ENCODE results near the gene ZNF296. TPM values are rescaled to one million over a fixed set of nuclear protein-coding genes. Genes with fewer than 3 reads are reported as not detected.
A peak's percentile ranks its signal among the peaks of the same experiment; 100 is the strongest.

Gene ZNF296
- total and polyA plus RNA-seq, 11 donors = 0.16 to 1.2 (median 0.36) TPM; not detected in 2

DNA sequence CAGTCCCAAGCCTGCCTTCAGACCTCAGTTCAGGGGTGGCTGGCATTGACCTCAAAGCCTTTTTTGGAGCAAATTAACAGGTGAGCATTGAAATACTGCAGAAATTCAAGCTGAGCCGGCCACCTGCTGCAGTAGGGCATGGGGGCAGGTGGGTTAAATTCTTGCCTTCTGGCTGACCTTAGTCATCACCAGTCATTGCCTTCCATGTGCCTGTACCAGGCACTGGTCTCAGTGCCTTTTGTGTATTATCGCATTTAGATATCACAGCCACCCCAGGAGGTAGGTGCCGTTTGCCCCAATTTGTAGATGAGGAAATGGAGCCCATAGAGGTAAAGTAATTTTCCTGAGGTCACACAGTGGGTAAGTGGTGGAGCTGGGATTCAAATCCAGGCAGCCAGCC lies 23.9 kb upstream of the ZNF296 start:
- ATAC-seq (no peak), DNase-seq (no peak)
- Histone ChIP-seq H3K9me3 (no peaks in the 10 kb centered on the region), H3K27ac (peak overlapping the region in 6 of 12 donors; percentile 3 to 67 (median 31)), H3K4me3 (no peak overlapping the region), H3K27me3 (no peaks in the 10 kb centered on the region), H3K36me3 (no peaks in the 10 kb centered on the region), H3K4me1 (peaks cover 3 to 94% (median 73%) of the 10 kb centered on the region in 12 donors)
- intact Hi-C loops (cut with DNase I) = loop anchor here in 1 of 10 donors (10.0 kb wide), 1 partner anchor 145 kb away; the partner anchor contains the start of gene EXOC3L2
- TF ChIP-seq, protein P1, sequence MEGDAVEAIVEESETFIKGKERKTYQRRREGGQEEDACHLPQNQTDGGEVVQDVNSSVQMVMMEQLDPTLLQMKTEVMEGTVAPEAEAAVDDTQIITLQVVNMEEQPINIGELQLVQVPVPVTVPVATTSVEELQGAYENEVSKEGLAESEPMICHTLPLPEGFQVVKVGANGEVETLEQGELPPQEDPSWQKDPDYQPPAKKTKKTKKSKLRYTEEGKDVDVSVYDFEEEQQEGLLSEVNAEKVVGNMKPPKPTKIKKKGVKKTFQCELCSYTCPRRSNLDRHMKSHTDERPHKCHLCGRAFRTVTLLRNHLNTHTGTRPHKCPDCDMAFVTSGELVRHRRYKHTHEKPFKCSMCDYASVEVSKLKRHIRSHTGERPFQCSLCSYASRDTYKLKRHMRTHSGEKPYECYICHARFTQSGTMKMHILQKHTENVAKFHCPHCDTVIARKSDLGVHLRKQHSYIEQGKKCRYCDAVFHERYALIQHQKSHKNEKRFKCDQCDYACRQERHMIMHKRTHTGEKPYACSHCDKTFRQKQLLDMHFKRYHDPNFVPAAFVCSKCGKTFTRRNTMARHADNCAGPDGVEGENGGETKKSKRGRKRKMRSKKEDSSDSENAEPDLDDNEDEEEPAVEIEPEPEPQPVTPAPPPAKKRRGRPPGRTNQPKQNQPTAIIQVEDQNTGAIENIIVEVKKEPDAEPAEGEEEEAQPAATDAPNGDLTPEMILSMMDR (IDR thresholded peaks at IDR 0.05) = no peak
- no peak for TF ChIP-seq POLR2A (IDR thresholded peaks at IDR 0.05)
- WGBS, 4 donors = 76 to 95% (median 86%) methylated on average over 3 of the region's 3 CpGs

GRCh38 chr19:45099467-45100191 lies 23.4 kb upstream of the ZNF296 start:
- DNase-seq (peak in 1 of 5 donors; percentile 51), ATAC-seq (peak in 3 of 4 donors; percentile 19 to 39 (median 25))
- peak overlapping the region in 9 of 12 donors; percentile 12 to 67 (median 48) for H3K27ac ChIP-seq
- peaks cover 6 to 94% (median 76%) of the 10 kb centered on the region in 12 donors for H3K4me1 ChIP-seq
- no peaks in the 10 kb centered on the region for H3K27me3 ChIP-seq
- no peak overlapping the region for H3K4me3 ChIP-seq
- H3K9me3 ChIP-seq = no peaks in the 10 kb centered on the region
- 74 to 91% (median 78%) methylated on average over 21 to 25 of the region's 25 CpGs for WGBS, 4 donors
- TF ChIP-seq, protein P1 (IDR thresholded peaks at IDR 0.05) = no peak
- no peak for TF ChIP-seq POLR2A (IDR thresholded peaks at IDR 0.05)
- H3K36me3 ChIP-seq = no peaks in the 10 kb centered on the region
- intact Hi-C loops (cut with DNase I) = loop anchor here in 1 of 10 donors (10.0 kb wide), 2 partner anchors 75 to 145 kb away; partner anchors contain the start of genes BLOC1S3, EXOC3L2 and TRAPPC6A

DNA sequence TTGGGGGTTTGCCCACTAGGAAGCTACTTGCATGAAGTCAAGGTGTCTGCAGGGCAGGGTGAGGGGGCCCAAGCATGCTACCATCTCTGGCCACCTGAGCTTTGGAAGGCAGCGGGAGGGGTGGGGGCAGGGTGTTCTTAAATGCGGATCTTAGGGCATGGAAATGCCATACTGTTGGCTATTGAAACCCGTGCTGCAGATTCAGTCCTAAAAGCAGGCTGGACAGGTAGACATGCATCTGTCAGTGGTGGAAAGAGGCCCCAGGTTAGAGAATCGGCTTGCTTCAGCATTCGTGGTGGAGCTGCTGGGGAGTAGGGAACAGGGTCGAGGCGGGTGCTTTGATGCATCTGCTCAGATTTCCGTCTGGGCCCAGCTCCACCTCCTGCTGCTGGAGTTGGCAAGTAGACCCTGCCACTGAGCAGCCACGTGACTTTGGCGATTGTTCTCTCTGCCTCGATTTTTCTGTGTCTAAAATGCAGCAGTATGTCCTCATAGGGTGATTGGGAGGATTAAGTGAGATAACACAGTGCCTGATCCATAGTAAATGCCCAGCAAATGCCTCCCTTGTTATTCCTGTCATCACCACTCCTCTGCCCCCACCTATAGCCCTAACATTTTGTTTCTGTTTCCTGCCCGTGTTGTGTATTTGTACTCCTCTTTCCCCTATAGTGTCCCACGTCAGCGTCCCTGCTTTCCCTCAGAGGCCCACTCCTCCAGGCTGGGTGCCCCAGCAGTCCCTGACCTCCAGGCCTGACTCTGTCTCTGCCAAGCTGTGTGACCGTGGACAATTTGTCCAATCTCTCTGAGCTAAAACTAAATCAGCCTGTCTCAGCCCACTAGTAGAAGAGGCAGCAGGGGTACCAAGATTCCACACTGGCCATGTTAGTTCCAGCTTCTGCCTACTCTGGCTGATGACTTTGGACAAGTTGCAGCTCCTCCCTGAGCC lies 22.5 kb upstream of the ZNF296 start:
- peak; percentile 21 to 61 (median 30) for ATAC-seq
- H3K36me3 ChIP-seq = no peaks in the 10 kb centered on the region
- H3K27ac ChIP-seq = peak overlapping the region in 10 of 12 donors; percentile 14 to 67 (median 49)
- intact Hi-C loops (cut with DNase I) = loop anchor here in 1 of 10 donors (10.0 kb wide), 1 partner anchor 76 kb away; the partner anchor contains the start of genes BLOC1S3 and TRAPPC6A
- 32 to 47% (median 35%) methylated on average over 15 of the region's 15 CpGs for WGBS, 4 donors
- TF ChIP-seq, protein P1 (IDR thresholded peaks at IDR 0.05) = no peak
- TF ChIP-seq POLR2A (IDR thresholded peaks at IDR 0.05) = no peak
- H3K9me3 ChIP-seq = no peaks in the 10 kb centered on the region
- H3K4me1 ChIP-seq = peaks cover 13 to 94% (median 77%) of the 10 kb centered on the region in 12 donors
- no peaks in the 10 kb centered on the region for H3K27me3 ChIP-seq
- peak overlapping the region in 2 of 12 donors; percentile 2 to 4 for H3K4me3 ChIP-seq
- peak in 4 of 5 donors; percentile 37 to 58 (median 50) for DNase-seq
